Activated naive CD4-positive, alpha-beta T cell treated with anti-CD3 and anti-CD28 coated beads, Interleukin-2, amount 50 U/mL, for 72 hours (primary cell): ENCODE data around the gene COA3. TPM values are rescaled to one million over a fixed set of nuclear protein-coding genes. Genes with fewer than 3 reads are reported as not detected.

Source experiments
- ATAC-seq, 2 donors: fragments of 150-1000 bp; cut with Tn5 transposase; 2 replicates each; pipeline ENCODE4 v1.10.0; 2021; ENCODE audit warnings: mild to moderate bottlenecking in 2 of 2, moderate library complexity in 2 of 2
- DNase-seq, 2 donors: peaks; one replicate each; pipeline ENCODE4 v3.0.0; 2021 to 2022; ENCODE audit warnings: low spot score in 2 of 2
- H3K27ac Mint-ChIP-seq, 2 donors: one replicate each; pipeline ENCODE4 v1.8.0; 2022; ENCODE audit warnings: mild to moderate bottlenecking in 2 of 2, mixed read lengths in 2 of 2
- H3K36me3 Mint-ChIP-seq, 2 donors: one replicate each; pipeline ENCODE4 v1.8.0; 2022; ENCODE audit warnings: mixed read lengths in 2 of 2
- H3K9me3 Mint-ChIP-seq, 2 donors: one replicate each; pipeline ENCODE4 v1.8.0; 2022; ENCODE audit warnings: mixed read lengths in 2 of 2
- total RNA-seq, 2 donors: library from RNA; stranded (reverse); gene quantifications; one replicate each; pipeline ENCODE4 v1.2.3, GENCODE V29; 2022

COA3 gene, protein sequence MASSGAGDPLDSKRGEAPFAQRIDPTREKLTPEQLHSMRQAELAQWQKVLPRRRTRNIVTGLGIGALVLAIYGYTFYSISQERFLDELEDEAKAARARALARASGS
- 10 to 100 TPM; 14.8 to 32.7 TPM for total RNA-seq

DNA sequence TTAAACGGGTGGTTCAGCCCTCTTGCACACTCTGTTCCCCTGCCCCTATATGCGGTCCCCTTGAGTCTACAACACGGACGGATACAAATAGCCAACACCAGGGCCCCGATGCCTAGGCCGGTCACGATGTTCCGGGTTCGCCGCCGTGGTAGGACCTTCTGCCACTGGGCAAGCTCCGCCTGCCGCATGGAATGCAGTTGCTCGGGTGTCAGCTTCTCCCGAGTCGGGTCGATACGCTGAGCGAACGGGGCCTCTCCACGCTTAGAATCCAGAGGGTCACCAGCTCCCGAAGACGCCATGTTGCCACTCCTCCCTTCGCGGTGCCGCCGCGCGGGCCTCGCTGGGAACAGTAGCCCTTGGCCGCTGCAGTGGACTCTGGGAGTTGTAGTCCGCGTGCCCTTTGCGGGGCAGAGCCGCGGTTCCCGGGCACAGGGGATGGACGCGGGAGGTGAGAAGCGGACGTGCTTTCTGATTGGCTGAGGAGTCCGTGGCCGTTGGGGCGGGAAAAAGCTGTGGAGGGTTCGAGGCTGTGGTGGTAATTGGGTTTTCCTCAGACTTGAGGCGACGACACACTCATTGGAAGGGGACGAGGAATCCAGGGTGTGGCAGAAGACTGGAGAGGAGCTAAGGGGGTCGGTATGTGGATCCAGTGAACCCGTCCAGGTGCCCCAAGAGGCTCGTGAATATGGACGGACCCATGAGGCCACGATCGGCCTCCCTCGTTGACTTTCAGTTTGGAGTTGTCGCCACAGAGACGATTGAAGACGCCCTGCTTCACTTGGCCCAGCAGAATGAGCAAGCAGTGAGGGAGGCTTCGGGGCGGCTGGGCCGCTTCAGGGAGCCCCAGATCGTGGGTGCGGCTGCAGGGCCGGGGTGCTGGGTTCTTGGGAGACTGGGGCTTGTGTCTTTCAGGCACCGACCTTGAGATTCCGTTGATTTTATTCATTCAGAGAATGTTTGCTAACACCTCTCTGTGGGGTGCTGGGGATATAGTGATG, at the start of gene COA3, which contains the start of gene CNTD1:
Gene COA3, minus strand, starts transcription at position 322 of the 998 bp plus-strand sequence. Its CDS starts 23 bp downstream, at position 299.
Gene CNTD1, plus strand, starts transcription at position 479 of the 998 bp plus-strand sequence. Its CDS starts 207 bp downstream, at position 686.
- DNase-seq, result peak; percentile 75 to 86
- Mint-ChIP-seq H3K36me3 (peaks cover 8% of the 10 kb centered on the region in 2 donors), H3K27ac (peak within 1 kb of the TSS; percentile 81 to 94), H3K9me3 (peaks cover 4% of the 10 kb centered on the region in 2 donors)
- ATAC-seq, result peak; percentile 96 to 100

DNA sequence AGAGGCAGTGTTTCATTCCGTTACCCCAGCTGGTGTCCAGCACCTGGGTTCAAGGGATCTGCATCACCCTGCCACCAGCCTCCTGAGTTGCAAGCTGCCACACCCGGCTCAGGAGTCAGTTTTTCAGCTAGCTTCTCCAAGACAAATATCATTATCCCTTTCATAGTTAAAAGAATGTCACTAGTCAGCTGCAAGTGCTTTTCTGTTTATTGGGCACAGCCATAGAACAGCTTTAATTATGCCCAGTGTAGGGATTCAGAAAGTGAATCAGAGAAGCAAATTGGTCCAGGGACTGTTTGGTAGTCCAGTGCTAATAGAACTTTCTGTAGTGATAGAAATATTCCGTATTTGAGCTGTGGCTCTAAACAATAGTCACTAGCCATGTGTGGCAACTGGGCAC, 49.6 kb upstream of the COA3 start:
- no peak for ATAC-seq
- Mint-ChIP-seq H3K36me3 (peaks cover 0 to 12% of the 10 kb centered on the region in 2 donors), H3K9me3 (no peaks in the 10 kb centered on the region), H3K27ac (no peak overlapping the region)
- DNase-seq, result peak in 1 of 2 donors; percentile 21

DNA sequence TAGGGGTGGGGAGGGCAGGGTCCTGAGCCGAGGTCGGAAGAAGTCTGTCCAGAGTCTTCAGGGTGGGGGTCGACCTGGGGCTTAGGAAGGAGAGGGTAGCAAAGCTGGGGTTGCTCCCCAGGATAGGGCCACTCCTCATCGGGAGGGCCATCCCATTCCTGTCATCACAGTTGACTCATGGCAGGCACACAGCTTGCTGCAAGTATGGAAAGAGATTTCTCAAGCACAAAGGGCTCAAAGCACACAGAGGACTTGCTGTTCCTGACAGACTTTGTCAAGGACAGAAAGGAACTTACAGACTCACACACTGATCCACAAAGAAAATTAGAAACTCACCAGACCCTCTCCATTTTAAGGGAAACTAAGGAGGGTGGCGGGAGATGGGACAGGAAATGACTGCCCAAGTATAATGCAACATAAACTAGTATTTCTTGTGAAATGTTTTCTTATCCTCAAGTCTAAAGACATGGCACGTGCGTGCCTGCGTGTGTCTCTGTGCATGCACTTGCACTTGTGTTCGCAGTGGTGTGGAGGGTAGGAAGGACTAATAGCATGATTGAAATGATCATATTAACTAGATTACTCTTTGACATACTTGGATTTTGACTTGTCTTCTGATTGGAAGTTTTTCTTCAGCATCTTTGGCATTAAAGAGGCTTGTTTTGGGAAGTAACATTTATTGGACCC, 48.2 kb upstream of the COA3 start:
- Mint-ChIP-seq H3K36me3 (peaks cover 0 to 18% of the 10 kb centered on the region in 2 donors), H3K9me3 (no peaks in the 10 kb centered on the region), H3K27ac (peak overlapping the region in 1 of 2 donors; percentile 69)
- DNase-seq (no peak), ATAC-seq (peak in 1 of 2 donors; percentile 1)

DNA sequence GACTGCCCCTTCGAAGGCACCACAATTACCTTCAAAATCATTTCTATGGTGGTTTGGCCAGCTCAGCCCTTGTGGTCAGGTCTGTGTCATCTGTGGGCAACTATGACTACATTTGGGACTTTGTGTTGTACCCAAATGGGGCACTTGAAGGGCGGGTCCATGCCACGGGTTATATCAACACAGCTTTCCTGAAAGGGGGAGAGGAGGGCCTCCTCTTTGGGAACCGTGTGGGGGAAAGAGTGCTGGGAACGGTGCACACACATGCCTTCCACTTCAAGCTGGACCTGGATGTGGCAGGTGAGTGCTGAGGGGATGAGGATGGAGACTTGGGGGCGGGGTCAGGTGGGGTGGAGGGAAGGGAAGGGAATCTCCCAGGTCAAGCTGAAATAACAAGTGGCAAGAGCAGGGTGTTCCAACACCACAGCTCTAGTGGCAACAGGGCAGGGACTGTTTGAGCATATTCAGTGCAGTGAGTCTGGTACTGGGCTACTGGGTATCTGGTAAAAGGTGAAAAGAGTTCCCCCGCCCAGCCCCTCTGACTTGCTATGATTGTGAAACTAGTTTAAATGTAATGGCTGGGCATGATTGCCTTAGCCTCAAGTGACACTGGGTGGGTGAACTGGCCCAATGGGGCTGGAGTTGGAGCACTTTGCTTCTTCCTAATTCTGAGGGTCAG, 47.6 kb upstream of the COA3 start:
- no peaks in the 10 kb centered on the region for H3K9me3 Mint-ChIP-seq
- peak; percentile 72 to 89 for ATAC-seq
- peaks cover 0 to 18% of the 10 kb centered on the region in 2 donors for H3K36me3 Mint-ChIP-seq
- peak; percentile 19 to 87 for DNase-seq
- H3K27ac Mint-ChIP-seq, result peak overlapping the region; percentile 58 to 69

DNA sequence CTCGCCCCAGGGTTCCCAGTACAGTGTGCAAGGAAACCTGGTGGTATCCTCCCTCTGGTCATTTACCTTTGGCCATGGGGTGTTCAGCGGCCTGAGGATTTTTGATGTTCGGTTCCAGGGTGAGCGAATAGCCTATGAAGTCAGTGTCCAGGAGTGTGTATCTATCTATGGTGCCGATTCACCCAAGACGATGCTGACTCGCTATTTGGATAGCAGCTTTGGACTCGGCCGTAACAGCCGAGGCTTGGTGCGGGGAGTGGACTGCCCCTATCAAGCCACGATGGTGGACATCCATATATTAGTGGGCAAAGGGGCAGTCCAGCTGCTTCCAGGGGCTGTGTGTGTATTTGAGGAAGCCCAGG, 47.0 kb upstream of the COA3 start:
- DNase-seq (no peak), ATAC-seq (no peak)
- H3K27ac Mint-ChIP-seq, result peak overlapping the region; percentile 24 to 69

DNA sequence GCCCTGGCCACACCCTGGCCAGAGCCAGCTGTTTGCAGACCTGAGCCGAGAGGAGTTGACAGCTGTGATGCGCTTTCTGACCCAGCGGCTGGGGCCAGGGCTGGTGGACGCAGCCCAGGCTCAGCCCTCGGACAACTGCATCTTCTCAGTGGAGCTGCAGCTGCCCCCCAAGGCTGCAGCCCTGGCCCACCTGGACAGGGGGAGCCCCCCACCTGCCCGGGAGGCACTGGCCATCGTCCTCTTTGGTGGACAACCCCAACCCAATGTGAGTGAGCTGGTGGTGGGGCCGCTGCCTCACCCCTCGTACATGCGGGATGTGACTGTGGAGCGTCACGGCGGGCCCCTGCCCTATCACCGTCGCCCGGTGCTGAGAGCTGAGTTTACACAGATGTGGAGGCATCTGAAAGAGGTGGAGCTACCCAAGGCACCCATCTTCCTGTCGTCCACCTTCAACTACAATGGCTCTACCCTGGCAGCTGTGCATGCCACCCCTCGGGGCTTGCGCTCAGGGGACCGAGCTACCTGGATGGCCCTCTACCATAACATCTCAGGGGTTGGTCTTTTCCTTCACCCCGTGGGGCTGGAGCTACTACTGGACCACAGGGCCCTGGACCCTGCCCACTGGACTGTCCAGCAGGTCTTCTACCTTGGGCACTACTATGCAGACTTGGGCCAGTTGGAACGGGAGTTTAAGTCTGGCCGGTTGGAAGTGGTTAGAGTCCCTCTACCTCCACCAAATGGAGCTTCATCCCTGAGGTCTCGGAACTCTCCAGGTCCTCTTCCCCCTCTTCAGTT, 46.5 kb upstream of the COA3 start:
- Mint-ChIP-seq H3K36me3 (peaks cover 0 to 18% of the 10 kb centered on the region in 2 donors), H3K27ac (peak overlapping the region; percentile 24 to 69), H3K9me3 (no peaks in the 10 kb centered on the region)
- no peak for ATAC-seq
- peak in 1 of 2 donors; percentile 54 for DNase-seq

More for the DNA sequence above, 47.0 kb upstream of the COA3 start:
- Mint-ChIP-seq H3K36me3 (peaks cover 0 to 18% of the 10 kb centered on the region in 2 donors), H3K9me3 (no peaks in the 10 kb centered on the region)

DNA sequence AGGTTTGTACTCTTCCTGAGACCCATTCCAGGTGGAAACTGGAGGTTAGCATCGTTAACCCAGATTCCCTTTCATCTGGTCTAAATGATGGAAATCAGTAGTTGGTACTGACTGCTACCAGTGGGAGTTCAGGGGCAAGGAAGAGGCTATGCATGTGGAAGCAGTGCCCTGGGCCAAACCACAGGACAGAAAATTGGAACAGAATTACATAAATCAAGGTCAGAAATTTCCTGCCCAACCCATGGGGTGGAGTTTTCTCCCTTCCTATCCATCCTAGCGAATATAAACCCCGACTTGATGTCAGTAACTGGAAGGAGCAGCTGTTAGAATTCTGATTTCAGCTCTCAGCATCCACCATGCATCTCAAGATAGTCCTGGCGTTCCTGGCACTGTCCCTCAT, 45.8 kb upstream of the COA3 start, which contains the start of gene AOC2:
Gene AOC2, plus strand, starts transcription at position 310 of the 400 bp plus-strand sequence. Its CDS starts 47 bp downstream, at position 357.
- ATAC-seq (no peak), DNase-seq (peak in 1 of 2 donors; percentile 52)
- Mint-ChIP-seq H3K36me3 (peaks cover 3 to 23% of the 10 kb centered on the region in 2 donors), H3K9me3 (no peaks in the 10 kb centered on the region), H3K27ac (peak within 1 kb of the TSS; percentile 24 to 69)

DNA sequence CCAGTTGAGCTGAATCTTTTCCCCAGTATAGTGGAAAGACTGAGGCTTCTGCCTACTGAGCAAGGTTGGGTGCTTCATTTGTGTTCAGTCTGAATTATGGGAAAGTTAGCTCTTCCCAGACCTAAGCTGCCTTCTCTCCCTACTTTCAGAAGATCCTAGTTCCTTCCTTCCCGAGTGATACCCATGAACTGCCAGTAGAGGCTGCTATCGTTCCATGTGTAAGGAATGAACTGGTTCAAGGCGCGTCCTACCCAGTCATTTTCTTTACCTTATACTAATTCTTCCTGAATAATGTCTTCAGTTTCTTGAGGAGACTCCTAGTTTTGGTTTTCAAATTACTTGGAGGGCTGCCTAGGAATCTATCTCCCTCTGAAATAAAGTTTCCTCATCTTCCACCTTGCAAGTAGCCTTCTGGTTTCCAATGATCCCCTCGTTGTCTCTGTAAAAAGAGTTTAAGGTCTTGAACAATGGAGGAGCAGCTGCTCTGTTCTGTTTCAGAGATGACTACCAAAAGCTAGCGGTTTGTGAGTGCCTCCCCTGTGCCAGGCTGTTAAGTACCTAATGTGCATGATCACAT, 44.9 kb upstream of the COA3 start:
- DNase-seq (no peak), ATAC-seq (no peak)
- H3K27ac Mint-ChIP-seq, result no peak overlapping the region
- H3K9me3 Mint-ChIP-seq, result no peaks in the 10 kb centered on the region
- H3K36me3 Mint-ChIP-seq, result peaks cover 12 to 31% of the 10 kb centered on the region in 2 donors

DNA sequence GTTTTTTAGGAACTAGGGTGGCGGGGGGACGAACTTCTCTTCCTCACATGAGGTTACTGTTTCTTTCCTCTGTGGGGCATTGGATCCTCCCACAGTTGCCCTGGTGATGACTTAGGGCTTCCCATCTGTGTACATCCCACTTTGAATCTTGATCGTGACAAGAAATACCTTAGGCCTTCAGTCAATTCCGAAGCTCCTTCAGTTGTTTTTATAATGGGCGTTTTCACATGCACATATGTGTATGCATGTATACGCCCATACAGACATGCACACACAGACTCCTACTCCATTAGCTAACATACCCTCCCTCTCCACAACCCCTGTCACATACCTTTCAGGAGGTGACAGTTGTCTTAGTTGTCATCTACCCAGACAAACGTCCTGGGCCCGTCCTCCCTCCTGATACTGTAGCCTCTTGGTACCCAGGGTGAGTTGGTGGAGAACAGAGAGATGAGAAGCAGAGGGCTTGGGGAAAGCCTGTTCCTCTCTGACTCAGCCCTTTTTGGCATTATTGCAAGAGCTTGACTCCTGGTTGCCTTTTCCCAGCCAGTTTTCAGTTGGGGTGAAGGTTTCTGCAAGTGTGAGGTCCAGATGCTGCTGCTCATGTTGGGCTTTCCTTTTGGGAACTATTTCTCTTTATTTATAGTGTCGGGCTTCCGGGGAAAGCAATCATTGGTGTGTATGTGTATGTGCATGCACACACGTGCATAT, 43.6 kb upstream of the COA3 start:
- H3K36me3 Mint-ChIP-seq, result peaks cover 19 to 31% of the 10 kb centered on the region in 2 donors
- H3K27ac Mint-ChIP-seq, result peak overlapping the region in 1 of 2 donors; percentile 0
- no peak for ATAC-seq
- no peak for DNase-seq
- no peaks in the 10 kb centered on the region for H3K9me3 Mint-ChIP-seq

DNA sequence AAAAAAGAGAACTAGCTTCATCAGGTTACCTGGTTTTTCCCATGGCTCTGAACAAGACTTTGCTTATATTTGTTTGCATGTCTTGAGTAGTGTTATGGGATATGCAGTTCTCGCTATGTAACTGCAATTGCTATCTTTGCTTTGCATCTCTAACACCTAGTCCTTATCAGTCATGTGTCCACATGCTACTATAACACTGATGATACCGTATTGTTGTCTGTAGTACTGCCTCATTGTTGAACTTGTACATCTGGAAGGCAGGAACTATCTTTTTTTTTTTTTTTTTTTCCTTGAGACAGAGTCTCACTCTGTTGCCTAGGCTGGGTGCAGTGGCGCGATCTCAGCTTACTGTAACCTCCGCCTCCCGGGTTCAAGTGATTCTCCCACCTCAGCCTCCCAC, 37.2 kb upstream of the COA3 start:
- Mint-ChIP-seq H3K27ac (no peak overlapping the region), H3K36me3 (peaks cover 25 to 28% of the 10 kb centered on the region in 2 donors)

DNA sequence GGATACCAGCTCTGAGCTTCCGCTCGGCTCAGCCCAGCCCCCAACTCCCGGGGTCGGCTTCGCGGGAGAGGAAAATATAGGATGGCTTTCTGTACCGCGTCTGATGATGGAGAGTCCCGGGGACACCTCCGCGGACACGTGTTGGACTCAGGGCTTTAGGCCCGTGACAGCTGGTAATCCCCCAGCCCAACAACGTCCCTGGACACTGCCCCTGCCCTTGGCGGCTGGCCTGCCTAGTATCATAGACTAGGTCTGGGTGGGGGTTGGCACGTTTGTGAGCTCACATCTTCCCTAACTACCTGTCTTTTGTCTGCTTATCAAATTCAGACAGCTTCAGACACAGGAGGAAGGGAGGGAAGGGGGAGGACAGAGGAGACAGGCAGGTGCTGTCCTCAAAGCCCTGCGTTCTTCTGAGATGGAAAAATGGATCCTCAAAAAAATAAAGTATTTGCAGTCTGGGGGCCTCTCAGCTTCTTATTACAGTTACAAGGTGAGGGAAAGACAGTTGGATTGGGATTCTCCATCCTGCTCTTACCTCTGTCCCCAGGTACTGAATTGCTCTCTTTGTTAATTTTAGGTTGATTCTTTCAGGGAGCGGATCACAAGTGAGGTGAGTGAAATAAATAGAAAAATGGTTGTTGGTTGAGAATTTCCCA, 35.4 kb upstream of the COA3 start:
- Mint-ChIP-seq H3K36me3 (peaks cover 18 to 20% of the 10 kb centered on the region in 2 donors), H3K9me3 (no peaks in the 10 kb centered on the region), H3K27ac (peak overlapping the region; percentile 98)
- ATAC-seq, result peak in 1 of 2 donors; percentile 12
- no peak for DNase-seq

More for the DNA sequence above, 37.2 kb upstream of the COA3 start:
- no peak for ATAC-seq
- H3K9me3 Mint-ChIP-seq, result no peaks in the 10 kb centered on the region
- DNase-seq, result peak in 1 of 2 donors; percentile 21

DNA sequence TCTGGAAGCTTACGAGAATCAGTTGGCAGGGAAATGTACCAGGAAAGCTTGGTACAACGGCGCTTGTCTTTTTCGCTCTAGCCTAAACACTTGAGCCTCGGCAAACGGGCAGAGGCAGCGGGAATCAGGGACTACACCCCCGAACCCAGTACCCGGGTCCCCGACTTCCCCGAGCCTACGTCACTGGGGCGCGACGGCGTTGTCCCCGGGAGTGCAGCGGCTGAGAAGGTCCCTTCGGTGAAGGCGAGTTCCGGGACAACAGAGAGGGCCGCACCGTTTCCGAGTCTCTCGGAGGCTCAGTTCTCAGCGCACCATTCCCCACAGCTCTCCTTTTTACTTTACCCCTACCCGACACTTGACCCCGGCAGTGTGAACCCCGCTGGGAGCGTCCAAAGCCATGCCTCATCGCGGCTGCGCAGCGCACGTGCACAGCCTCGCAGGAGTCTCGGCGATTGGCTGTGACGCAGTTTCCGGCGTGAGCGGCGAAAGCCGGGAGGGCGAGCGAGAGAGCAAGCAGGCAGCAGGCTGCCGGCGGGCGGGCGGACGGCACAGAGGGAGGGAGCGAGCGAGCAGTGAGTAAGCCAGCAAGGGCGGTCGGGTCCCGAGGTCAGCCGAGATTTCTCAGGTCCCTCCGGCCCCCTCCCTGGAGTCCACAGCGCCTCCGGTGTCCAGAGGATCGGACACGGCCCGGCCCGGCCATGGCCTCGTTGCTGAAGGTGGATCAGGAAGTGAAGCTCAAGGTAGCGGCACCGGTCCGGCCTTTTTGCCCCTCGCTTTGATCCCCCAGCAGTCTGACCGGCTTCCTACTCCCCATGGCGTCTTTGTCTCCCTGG, 34.6 kb upstream of the COA3 start, which contains the start of gene PSME3:
Gene PSME3, plus strand, starts transcription at position 464 of the 833 bp plus-strand sequence. Its CDS starts 235 bp downstream, at position 699.
- Mint-ChIP-seq H3K9me3 (no peaks in the 10 kb centered on the region), H3K27ac (peak within 1 kb of the TSS; percentile 98), H3K36me3 (peaks cover 13 to 15% of the 10 kb centered on the region in 2 donors)
- ATAC-seq (peak; percentile 93 to 96), DNase-seq (peak; percentile 87 to 92)

DNA sequence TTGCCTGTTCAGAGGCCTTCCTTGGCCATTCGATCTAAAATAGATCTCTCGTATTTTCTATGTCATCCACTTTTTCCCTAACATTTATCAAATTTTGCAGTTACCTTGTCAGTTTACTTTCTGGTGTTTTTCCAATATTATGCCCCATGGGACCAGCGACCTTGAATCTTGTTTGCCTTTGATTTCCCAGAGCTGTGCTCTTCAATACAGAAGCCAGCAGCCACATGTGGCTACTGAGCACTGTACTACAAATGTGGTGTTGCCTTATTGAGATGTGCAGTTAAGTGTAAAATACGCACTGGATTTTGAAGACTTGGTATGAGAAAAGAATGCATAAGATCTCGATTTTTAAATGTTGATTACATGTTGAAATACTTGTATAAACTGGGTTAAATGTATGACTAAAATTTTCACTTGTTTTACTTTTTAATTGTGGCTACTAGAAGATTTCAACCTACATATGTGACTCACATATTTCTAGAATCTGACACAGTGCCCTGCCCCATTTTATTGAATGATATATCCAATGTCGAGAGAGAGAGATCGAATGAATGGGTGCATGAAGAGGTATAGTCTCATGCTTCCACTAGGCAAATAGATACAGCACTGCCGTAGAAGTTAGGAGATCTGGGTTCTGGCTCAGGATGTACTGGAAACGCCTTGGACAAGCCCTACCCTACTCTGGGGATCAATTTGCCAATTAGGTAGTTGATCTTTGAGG, 33.9 kb upstream of the COA3 start:
- peaks cover 6 to 15% of the 10 kb centered on the region in 2 donors for H3K36me3 Mint-ChIP-seq
- H3K27ac Mint-ChIP-seq, result peak overlapping the region; percentile 98
- ATAC-seq (peak; percentile 21 to 35), DNase-seq (no peak)
- H3K9me3 Mint-ChIP-seq, result no peaks in the 10 kb centered on the region
